ENCODE results near the gene CNOT2.
"Not testable (repeated sequence)": the region's sequence is repeated elsewhere in the genome, so short reads cannot be mapped to it uniquely, and the experiment has no call there.

- TF ChIP-seq, protein P1, sequence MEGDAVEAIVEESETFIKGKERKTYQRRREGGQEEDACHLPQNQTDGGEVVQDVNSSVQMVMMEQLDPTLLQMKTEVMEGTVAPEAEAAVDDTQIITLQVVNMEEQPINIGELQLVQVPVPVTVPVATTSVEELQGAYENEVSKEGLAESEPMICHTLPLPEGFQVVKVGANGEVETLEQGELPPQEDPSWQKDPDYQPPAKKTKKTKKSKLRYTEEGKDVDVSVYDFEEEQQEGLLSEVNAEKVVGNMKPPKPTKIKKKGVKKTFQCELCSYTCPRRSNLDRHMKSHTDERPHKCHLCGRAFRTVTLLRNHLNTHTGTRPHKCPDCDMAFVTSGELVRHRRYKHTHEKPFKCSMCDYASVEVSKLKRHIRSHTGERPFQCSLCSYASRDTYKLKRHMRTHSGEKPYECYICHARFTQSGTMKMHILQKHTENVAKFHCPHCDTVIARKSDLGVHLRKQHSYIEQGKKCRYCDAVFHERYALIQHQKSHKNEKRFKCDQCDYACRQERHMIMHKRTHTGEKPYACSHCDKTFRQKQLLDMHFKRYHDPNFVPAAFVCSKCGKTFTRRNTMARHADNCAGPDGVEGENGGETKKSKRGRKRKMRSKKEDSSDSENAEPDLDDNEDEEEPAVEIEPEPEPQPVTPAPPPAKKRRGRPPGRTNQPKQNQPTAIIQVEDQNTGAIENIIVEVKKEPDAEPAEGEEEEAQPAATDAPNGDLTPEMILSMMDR (IDR thresholded peaks at IDR 0.05; ENCODE audit: low read depth, low read length), result not testable (repeated sequence)
- TF ChIP-seq POLR2A (IDR thresholded peaks at IDR 0.05; ENCODE audit: extremely low read depth, insufficient read length); MYC (IDR thresholded peaks at IDR 0.05; ENCODE audit: low read depth, low read length): not testable (repeated sequence)
Observed at GRCh38 chr12:70304684-70305555, 61.7 kb downstream of the CNOT2 start.
